ENCODE measurements around the gene PCDHGB1.
A peak's percentile ranks its signal among the peaks of the same experiment; 100 is the strongest.
"Not testable (repeated sequence)": the region's sequence is repeated elsewhere in the genome, so short reads cannot be mapped to it uniquely, and the experiment has no call there.

The PCDHGB1 gene

DNA sequence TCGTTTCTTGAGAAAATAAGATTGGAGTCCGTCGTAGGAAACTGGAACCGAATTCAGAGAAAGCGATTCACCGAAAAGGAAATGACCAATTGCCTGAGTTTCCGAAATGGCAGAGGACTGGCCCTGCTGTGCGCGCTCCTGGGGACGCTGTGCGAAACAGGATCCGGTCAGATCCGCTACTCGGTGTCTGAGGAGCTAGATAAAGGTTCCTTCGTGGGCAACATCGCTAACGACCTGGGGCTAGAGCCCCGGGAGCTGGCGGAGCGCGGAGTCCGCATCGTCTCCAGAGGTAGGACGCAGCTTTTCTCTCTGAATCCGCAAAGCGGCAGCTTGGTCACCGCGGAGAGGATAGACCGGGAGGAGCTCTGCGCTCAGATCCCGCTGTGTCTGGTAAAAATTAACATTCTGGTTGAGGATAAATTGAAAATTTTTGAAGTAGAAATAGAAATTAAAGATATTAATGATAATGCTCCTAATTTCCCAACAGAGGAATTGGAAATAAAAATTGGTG is 5.9 kb upstream of the PCDHGB1 start:
- no peak overlapping the region for H3K4me3 ChIP-seq
- no peak overlapping the region for H3K27ac ChIP-seq

DNA sequence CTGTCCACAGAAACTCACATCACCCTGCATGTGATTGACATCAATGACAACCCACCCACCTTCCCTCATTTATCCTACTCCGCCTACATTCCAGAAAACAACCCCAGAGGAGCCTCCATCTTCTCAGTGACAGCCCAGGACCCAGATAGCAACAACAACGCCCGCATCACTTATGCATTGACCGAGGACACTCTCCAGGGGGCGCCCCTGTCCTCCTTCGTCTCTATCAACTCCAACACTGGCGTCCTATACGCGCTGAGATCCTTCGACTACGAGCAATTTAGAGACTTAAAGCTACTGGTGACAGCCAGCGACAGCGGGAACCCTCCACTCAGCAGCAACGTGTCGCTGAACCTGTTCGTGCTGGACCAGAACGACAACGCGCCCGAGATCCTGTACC is 4.6 kb upstream of the PCDHGB1 start:
- Histone ChIP-seq H3K4me3 (no peak overlapping the region), H3K27ac (no peak overlapping the region)

DNA sequence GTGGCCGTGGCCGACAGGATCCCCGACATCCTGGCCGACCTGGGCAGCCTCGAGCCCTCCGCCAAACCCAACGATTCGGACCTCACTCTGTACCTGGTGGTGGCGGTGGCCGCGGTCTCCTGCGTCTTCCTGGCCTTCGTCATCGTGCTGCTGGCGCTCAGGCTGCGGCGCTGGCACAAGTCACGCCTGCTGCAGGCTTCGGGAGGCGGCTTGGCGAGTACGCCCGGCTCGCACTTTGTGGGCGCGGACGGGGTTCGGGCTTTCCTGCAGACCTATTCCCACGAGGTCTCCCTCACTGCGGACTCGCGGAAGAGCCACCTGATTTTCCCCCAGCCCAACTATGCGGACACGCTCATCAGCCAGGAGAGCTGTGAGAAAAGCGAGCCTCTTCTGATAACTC is 3.9 kb upstream of the PCDHGB1 start:
- H3K4me3 ChIP-seq, H3K27ac ChIP-seq: not testable (repeated sequence)

DNA sequence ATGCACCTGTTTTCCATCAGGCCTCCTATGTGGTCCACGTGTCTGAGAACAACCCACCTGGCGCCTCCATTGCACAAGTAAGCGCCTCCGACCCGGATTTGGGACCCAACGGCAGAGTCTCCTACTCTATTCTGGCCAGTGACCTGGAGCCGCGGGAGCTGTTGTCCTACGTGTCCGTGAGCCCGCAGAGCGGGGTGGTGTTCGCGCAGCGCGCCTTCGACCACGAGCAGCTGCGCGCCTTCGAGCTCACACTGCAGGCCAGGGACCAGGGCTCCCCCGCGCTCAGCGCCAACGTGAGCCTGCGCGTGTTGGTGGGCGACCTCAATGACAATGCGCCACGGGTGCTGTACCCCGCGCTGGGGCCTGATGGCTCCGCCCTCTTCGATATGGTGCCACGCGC is 1.7 kb downstream of the PCDHGB1 start:
- H3K27ac ChIP-seq, result no peak overlapping the region
- H3K4me3 ChIP-seq, result no peak overlapping the region

DNA sequence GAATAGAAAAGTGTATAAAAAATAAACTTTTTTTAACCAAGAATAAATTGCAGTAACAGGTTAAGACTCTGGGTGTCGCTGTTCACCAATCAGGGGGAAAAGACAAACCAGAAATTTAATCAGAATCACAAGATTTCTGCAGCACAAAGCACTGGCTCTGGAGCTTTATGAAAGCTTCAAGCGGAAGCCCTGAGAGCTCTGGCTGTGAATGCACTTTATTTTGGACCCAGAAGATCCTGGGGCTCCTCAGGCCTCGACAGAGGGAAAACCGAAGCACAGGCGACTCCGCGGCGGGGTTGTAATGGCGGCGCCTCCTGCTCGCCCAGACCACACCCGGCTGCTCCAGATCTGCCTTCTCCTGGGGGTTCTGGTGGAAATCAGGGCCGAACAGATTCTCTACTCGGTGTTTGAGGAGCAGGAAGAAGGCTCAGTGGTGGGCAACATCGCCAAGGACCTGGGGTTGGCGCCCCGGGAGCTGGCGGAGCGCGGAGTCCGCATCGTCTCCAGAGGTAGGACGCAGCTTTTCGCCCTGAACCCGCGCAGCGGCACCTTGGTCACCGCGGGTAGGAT is 5.1 kb downstream of the PCDHGB1 start, which contains the start of gene PCDHGA4:
TSS of gene PCDHGA4 (plus strand) at position 122 of the 570 bp plus-strand sequence. CDS start at position 209, 87 bp downstream.
- H3K4me3 ChIP-seq, result no peak within 1 kb of the TSS

DNA sequence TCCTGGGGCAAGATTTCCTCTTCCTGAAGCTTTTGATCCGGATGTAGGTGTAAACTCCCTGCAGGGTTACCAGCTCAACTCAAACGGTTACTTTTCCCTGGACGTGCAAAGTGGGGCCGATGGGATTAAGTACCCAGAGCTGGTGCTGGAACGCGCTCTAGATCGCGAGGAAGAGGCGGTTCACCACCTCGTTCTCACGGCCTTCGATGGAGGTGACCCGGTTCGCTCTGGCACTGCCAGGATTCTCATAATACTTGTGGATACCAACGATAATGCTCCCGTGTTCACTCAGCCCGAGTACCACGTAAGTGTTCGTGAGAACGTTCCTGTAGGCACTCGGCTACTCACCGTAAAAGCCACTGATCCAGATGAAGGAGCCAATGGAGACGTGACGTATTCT is 5.7 kb downstream of the PCDHGB1 start:
- Histone ChIP-seq H3K27ac (no peak overlapping the region), H3K4me3 (no peak overlapping the region)

More for the DNA sequence above, 5.1 kb downstream of the PCDHGB1 start, which contains the start of gene PCDHGA4:
- no peak within 1 kb of the TSS for H3K27ac ChIP-seq

DNA sequence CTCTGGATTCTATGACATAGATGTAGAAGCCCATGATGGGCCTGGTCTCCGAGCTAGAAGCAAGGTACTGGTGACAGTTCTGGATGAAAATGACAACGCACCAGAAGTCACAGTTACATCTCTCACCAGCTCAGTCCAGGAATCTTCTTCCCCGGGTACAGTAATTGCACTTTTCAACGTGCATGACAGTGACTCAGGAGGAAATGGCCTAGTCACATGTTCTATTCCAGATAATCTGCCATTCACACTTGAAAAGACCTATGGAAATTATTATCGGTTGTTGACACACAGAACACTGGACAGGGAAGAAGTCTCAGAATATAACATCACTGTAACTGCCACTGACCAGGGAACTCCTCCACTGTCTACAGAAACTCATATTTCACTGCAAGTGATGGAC is 6.2 kb downstream of the PCDHGB1 start:
- H3K4me3 ChIP-seq, result no peak overlapping the region

DNA sequence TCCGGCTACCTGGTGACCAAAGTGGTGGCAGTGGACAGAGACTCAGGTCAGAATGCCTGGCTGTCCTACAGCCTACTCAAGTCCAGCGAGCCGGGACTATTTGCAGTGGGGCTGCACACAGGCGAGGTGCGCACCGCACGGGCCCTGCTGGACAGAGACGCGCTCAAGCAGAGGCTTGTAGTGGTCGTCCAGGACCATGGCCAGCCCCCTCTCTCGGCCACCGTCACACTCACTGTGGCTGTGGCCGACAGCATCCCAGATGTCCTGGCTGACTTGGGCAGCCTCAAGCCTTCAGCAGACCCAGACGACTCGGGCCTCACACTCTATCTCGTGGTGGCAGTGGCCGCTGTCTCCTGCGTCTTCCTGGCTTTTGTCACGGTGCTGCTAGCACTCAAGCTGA is 7.1 kb downstream of the PCDHGB1 start:
- Histone ChIP-seq H3K4me3 (no peak overlapping the region), H3K27ac (no peak overlapping the region)

More for the DNA sequence above, 6.2 kb downstream of the PCDHGB1 start:
- no peak overlapping the region for H3K27ac ChIP-seq

DNA sequence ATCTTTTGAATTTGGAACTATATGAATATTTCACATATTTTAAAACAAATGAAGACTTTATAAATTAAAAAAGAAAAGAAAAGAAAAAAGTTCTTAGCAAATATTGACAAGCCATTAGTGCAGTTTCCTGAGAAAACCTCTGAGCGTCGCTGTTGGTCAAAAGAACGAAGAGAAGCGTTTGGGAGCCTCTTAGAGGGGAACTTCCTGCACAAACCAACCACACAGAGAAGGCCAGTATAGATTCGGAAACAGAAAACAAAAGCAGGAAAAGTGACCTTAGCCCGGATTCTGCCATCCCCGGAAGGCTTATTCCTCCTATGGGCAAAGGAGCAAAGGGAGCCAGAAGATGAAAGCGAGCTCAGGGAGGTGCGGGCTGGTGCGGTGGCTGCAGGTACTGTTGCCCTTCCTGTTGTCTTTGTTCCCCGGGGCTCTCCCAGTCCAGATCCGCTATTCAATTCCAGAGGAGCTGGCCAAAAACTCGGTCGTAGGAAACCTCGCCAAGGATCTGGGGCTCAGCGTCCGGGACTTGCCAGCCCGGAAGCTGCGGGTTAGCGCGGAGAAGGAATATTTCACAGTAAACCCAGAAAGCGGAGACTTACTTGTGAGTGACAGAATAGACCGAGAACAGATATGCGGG is 10.0 kb downstream of the PCDHGB1 start, which contains the start of gene PCDHGB2:
TSS of gene PCDHGB2 (plus strand) at position 205 of the 637 bp plus-strand sequence. CDS start at position 347, 142 bp downstream.
- Histone ChIP-seq H3K4me3 (peak within 1 kb of the TSS in 4 of 7 experiments; percentile 9 to 24 (median 16)), H3K27ac (no peak within 1 kb of the TSS)

DNA sequence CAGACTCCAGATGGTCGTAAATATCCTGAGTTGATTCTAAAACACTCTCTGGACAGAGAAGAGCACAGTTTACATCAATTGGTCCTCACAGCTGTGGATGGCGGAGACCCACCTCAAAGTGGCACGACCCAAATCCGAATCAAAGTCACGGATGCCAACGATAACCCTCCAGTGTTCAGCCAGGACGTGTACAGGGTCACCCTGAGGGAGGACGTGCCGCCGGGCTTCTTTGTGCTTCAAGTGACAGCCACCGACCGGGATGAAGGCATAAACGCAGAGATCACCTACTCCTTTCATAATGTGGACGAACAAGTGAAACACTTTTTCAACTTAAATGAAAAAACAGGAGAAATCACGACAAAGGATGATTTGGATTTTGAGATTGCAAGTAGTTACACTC is 10.8 kb downstream of the PCDHGB1 start:
- Histone ChIP-seq H3K4me3 (no peak overlapping the region), H3K27ac (no peak overlapping the region)

DNA sequence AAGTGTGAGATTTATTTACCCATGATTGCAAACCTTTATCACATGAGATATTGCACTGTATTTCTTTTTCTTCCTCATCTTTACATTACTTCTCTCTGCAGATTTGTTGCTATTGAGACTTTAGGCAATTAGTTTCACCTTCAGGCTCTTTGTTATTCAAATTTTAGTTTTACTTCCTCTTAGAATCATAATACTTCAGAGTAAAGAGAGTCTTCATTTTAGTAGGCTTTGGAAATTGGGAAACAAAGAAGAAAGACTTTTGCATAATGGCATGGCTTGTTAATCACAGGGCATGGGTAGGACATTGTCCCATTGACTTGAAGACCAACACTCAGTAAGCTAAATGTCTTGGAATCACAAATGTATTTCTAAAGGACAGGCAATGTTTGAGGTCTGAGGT is 12.8 kb downstream of the PCDHGB1 start:
- no peak overlapping the region for H3K27ac ChIP-seq
- H3K4me3 ChIP-seq, result no peak overlapping the region

DNA sequence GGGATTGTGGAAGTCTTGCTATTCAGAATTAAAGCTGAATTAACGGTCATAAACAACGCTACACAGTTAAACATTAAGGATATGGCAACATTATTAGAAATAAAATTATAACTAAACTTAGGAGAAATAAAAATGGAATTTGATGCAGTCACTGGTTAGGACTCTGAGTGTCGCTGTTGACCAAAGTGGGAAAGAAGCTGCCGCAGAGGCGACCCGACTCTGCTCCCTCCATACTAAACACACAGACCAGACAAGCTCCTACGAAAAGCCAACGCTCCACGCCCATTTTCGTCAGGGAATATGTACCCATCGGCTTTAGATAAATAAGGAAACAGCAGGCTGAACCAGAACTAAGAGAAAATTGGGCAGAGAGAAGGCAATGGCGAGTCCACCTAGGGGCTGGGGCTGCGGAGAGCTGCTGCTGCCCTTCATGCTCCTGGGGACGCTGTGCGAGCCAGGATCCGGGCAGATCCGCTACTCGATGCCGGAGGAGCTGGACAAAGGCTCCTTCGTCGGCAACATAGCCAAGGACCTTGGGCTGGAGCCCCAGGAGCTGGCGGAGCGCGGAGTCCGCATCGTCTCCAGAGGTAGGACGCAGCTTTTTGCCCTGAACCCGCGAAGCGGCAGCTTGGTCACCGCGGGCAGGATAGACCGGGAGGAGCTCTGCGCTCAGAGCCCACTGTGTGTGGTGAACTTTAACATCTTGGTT is 14.2 kb downstream of the PCDHGB1 start, which contains the start of gene PCDHGA5:
TSS of gene PCDHGA5 (plus strand) at position 211 of the 709 bp plus-strand sequence. CDS start at position 380, 169 bp downstream.
- Histone ChIP-seq H3K4me3 (no peak within 1 kb of the TSS), H3K27ac (no peak within 1 kb of the TSS)

DNA sequence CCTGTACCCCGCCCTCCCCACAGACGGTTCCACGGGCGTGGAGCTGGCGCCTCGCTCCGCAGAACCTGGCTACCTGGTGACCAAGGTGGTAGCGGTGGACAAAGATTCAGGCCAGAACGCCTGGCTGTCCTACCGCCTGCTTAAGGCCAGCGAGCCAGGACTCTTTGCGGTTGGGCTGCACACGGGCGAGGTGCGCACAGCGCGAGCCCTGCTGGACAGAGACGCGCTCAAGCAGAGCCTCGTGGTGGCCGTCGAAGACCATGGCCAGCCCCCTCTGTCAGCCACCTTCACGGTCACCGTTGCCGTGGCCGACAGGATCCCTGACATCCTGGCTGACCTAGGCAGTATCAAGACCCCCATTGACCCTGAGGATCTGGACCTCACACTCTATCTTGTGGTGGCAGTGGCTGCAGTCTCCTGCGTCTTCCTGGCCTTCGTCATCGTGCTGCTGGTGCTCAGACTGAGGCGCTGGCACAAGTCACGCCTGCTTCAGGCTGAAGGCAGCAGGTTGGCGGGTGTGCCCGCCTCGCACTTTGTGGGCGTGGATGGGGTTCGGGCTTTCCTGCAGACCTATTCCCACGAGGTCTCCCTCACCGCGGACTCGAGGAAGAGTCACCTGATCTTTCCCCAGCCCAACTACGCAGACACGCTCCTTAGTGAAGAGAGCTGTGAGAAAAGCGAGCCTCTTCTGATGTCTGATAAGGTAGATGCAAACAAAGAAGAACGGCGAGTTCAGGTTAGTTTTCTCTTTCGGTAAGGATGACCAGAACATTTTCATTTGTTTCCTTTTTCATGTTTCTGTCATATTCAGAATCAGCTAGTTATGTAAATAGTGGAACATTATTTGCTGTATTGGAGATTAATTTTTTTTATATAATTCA is 16.4 kb downstream of the PCDHGB1 start:
- H3K27ac ChIP-seq, result no peak overlapping the region
- no peak overlapping the region for H3K4me3 ChIP-seq

DNA sequence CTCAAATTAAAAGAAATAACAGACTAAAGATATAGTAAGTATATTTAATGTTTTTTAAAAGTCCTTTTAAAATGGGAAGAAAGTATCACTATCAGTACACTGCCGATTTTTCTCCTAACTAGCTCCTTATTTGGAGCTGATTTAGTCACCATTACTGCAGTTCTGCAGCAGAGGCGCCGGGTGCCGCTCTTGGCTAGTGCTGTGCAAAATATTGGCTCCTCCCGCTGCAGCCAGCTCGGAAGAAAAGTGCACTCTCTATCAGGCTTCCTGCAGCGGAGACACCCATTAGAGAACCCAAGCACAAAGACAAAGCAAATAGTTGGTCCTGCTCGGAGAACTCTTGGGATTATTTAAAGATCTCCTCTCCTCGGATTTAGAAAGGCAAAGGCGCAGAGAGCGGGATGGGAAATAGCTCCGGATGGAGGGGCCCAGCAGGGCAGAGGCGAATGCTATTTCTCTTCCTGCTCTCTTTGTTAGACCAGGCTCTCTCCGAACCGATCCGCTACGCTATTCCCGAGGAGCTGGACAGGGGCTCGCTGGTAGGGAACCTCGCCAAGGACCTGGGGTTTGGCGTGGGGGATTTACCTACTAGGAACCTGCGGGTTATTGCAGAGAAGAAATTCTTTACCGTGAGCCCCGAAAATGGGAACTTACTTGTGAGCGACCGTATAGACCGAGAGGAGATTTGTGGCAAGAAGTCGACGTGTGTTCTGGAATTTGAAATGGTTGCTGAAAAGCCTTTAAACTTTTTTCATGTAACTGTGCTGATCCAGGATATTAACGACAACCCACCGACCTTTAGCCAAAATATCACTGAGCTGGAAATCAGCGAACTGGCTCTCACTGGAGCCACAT is 20.3 kb downstream of the PCDHGB1 start, which contains the start of gene PCDHGB3:
TSS of gene PCDHGB3 (plus strand) at position 249 of the 855 bp plus-strand sequence. CDS start at position 402, 153 bp downstream.
- H3K27ac ChIP-seq, result no peak within 1 kb of the TSS
- peak within 1 kb of the TSS in 1 of 7 experiments; percentile 5 for H3K4me3 ChIP-seq

DNA sequence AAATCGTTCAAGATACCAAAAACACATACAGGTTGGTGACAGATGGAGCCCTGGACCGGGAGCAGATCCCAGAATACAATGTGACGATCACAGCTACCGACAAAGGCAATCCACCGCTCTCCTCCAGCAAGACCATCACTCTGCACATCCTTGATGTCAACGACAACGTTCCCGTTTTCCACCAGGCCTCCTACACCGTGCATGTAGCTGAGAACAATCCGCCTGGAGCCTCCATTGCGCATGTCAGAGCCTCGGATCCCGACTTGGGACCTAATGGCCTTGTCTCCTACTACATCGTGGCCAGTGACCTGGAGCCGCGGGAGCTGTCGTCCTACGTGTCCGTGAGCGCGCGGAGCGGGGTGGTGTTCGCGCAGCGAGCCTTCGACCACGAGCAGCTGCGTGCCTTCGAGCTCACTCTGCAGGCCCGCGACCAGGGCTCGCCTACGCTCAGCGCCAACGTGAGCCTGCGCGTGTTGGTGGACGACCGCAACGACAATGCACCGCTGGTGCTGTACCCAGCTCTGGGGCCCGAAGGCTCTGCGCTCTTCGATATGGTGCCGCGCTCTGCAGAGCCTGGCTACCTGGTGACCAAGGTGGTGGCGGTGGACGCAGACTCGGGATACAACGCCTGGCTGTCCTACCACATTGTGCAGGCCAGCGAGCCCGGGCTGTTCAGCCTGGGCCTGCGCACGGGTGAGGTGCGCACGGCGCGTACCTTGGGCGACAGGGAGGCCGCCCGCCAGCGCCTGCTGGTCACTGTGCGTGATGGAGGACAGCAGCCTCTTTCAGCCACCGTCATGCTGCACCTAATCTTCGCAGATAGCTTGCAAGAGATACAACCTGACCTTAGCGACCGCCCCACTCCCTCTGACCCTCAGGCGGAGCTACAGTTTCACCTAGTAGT is 21.9 kb downstream of the PCDHGB1 start:
- Histone ChIP-seq H3K27ac (no peak overlapping the region), H3K4me3 (no peak overlapping the region)

DNA sequence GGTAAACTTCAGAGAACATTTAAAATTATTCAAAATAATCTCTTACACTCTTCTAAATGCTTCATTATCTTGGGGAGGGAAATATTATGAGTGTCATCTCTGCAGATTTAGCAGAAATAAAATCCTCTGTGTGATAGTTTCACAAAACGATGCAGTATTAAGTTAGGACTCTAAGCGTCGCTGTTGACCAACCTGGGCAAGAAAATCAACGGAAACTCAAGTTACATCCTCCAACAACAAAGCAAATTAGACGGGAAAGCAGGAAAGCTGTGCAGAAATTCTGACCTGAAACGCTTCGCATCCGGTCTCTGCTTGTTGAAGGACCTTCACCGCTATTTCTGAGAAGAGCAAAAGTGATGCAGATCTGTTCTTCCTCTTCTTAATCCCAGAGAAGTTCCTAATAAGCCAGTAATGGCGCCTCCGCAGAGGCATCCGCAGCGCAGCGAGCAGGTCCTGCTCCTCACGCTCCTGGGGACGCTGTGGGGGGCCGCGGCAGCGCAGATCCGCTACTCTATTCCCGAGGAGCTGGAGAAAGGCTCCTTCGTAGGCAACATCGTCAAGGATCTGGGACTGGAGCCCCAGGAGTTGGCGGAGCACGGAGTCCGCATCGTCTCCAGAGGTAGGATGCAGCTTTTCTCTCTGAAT is 23.9 kb downstream of the PCDHGB1 start, which contains the start of gene PCDHGA6:
TSS of gene PCDHGA6 (plus strand) at position 219 of the 645 bp plus-strand sequence. CDS start at position 412, 193 bp downstream.
- Histone ChIP-seq H3K27ac (no peak within 1 kb of the TSS), H3K4me3 (peak within 1 kb of the TSS in 4 of 7 experiments; percentile 2 to 23 (median 10))

DNA sequence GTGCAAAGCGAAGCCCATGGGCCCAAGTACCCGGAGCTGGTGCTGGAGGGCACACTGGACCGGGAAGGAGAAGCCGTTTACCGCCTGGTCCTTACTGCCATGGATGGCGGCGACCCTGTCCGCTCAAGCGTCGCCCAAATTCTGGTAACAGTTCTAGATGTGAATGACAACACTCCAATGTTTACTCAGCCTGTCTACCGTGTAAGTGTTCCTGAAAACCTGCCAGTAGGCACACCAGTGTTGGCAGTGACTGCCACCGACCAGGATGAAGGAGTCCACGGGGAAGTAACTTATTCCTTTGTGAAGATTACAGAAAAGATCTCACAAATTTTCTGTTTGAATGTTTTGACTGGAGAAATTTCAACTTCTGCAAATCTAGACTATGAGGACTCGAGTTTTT is 24.7 kb downstream of the PCDHGB1 start:
- H3K27ac ChIP-seq, result no peak overlapping the region
- no peak overlapping the region for H3K4me3 ChIP-seq
